GM21381 (cell line): ENCODE measurements around the gene SFI1.
"Not testable (repeated sequence)": the region's sequence is repeated elsewhere in the genome, so short reads cannot be mapped to it uniquely, and the experiment has no call there.

Experiments
- ATAC-seq: cut with Tn5 transposase; IDR thresholded peaks from one replicate; pipeline ENCODE4 v1.9.1; 2021; ENCODE audit warnings: mild to moderate bottlenecking, moderate library complexity; ENCODE audit not compliant: unreplicated experiment

Gene SFI1

DNA sequence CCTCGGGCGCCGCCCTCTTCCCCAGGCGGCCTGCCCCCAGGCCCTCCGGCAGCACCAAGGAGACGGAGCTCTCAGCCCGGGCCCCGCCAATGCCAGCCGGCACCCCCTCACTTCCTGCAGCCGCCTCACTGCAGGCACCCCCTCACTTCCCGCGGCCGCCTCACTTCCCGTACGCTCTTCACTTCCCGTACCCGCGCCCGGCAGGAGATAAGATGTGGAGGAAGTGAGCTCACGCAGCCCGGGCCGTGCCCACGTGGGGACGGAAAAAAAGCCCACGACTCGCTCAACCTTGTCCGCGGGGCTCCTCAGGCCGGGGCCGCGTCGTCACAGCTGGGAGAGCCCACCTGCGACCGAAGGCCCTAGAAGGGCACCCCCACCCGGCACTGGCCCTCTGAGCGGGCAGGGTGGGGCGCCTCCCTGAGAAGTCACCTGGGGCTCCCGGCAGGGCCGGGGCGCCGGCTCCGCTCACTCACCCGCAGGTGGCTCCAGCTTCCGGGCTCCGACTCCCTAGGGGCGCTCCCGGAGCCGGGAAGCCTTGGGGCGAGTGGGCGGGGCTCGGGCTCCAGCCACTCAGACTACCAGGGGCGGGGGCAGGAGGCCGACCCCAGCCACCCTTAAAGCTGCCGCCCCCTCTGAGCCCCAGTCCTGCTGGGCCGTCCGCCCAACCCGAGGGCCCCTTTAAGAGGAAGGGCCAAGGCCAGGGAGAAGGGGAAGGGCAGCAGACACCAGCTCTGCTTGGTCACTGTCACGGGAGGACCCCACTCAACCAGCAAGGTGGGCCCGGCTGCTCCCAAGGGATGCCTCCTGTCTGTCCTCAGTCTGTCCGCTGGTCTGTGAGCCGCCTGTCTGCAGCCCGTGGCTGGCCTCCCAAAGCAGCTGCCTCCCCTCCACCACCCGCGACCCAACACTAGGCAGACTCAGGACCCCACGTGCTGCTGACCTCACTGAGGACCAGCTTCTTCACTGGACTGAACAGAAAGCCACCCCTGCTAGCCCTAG, 134.3 kb downstream of the SFI1 start:
- peak; percentile 53 for ATAC-seq

DNA sequence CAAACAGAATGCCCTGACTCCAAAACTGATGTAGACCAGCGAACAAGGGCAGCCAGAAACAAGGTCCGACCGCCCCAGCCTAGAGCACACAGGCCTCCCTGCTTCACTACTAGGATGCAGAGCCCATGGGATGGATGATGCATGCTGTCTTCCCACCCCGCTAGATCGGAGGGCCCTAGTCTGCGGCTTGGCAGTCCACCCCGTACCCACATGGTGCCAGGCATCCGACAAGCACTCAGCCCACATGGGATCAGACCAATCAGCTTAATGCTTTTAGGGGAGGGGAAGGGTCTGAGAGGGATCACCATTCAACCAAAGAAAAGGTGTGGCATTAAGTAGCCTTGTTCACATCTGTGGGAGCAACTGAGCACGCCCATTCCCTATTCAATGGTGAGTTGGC, 135.1 kb downstream of the SFI1 start:
- ATAC-seq, result no peak

DNA sequence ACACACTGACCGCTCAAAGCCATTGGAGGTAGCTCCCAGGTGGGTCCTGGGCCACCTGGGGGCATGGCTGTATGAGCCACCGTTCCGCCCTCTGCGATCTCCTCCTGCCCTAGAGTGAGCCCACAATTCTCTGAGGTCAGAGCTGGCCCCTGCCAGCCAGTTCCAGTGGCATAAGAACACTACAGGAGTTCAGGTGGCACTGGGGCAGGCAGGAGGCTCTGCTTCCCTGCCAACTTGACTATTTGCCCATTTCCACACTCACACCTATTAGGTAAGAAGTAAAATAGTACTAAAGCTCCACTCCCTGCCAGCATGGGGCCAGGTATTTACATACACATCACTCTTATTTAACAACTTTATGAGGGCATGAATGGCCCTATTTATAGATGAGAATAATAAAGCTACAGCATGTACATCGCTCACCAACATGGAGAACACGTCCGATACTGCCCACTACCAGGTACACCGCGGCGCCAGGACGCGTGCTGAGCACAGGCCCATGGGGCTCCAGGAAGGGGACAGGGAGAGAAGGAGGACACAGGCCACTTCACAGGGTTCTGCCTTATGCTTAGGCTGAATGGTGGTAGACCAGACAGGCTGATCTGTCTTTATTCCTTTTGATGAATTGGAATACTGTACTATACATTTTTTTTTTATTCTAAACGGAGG, 139.4 kb downstream of the SFI1 start:
- ATAC-seq, result no peak

- peak; percentile 40 for ATAC-seq
These were observed 141.1 kb downstream of the SFI1 start for GRCh38 chr22:31637447-31637890.

- ATAC-seq, result peak; percentile 45
These were observed 141.7 kb downstream of the SFI1 start for GRCh38 chr22:31637891-31638618.

- no peak for ATAC-seq
These were observed 143.2 kb downstream of the SFI1 start for GRCh38 chr22:31639436-31640039.

GRCh38 chr22:31646186-31647019, 150.1 kb downstream of the SFI1 start:
- peak; percentile 52 for ATAC-seq

DNA sequence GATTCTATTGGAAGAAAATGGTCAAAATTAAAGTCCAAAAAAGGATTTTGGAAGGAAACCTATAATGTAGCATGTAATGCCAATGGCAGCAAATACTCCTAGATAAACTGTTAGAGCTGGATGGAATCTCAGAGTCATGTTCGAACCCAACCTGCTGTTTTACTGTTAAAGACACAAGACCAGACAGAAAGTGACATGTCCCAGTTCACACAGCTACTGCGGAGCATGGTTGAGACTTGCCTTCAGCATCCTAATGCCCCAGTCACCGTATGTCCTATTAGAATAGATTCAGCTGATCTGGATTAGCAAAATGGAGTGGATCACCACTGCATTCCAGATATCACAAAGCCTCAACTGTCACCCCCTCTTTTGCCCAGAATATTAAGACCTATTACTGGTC, 150.7 kb downstream of the SFI1 start:
- no peak for ATAC-seq

- ATAC-seq, result no peak
These were observed 151.4 kb downstream of the SFI1 start for GRCh38 chr22:31647523-31648320.

GRCh38 chr22:31650391-31650790, 154.1 kb downstream of the SFI1 start:
- no peak for ATAC-seq

GRCh38 chr22:31651664-31652063, 155.3 kb downstream of the SFI1 start:
- no peak for ATAC-seq

- no peak for ATAC-seq
These were observed 155.8 kb downstream of the SFI1 start for GRCh38 chr22:31652088-31652487.

DNA sequence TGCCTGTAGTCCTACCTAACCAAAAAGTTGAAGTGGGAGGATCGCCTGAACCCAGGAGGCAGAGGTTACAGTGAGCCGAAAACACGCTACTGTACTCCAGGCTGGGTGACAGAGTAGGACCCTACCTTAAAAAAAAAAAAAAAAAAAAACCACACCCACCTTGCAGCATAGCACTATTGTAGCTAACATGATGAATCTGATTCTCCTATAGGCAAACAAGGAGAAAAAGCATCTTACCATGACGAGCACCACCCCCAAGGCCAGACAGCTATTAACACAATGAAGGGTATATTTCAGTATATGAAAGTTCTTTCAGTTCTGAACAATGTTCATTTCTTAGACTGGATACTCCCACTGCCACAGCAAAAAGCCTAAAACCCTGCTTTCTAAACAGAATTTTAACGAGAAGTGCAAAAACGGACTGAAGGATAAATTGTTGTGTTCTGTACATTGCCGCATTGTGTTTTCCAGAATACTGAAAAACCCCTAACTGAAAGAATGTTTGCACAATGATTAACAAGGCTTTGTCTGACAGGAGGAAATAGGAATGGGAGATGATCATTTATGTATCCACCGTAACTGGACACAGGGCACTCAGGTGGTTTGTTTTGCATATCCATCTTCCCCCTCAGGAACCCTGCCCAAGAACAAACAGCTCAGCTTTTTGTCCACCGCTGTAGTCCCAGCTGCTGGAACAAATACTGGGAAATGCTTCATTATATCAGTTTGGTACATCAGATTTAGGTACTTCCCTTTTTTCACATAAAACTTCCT, 156.8 kb downstream of the SFI1 start:
- ATAC-seq, result no peak

DNA sequence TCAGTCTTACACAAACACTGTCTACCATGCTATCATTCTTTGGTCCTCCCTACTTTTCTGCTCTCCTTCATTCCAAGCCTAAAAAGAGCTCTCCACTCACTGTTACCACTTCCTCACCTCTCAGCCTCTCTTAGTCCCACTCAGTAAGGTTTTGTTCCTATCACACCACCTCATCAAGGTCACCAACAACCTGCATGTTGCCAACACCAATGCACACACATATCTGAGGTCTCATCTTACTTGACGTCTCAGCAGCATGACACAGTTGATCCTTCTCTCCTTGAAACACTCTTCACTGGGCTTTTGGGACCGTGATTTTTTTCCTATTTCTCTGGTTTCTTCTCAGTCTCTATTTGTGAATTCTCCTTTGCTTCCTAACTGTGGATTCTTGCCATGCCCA, 157.6 kb downstream of the SFI1 start:
- ATAC-seq, result no peak

DNA sequence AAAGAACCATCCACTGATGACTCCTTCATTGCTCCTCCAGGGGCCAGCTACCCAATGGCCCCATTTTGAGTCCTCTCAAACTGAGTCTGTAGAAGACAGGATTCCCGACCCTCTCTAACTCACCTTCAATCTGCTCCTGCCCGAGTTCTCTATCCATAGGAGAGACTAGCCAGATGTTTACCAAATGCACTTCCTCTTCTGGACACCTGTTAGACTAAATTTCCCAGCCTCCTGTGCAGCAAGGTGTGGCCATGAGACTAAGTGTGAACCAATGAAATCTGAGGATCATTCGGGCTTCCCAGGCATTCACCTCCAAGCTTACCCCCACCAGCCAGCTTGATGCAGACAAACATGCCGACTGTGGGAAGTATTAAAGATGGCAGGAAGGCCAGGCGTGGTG, 158.1 kb downstream of the SFI1 start:
- ATAC-seq, result no peak

DNA sequence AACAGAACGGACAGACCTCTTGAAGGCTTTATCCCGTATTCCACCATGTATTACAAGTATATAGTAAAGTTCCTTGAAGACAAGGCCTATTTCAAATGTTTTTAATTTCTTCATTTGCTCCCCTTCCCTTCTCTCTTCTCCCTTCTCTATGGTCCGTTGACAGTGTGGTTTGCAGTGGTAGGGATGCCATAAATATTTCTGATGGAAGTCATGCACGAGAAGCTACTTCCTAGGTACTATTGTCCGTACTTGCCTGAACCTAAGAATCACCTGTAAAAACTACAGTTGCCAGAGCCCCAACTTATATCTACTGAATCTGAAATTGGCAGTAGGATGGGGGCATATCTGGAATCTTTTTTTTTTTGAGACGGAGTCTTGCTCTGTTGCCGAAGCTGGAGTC, 162.9 kb downstream of the SFI1 start:
- ATAC-seq, result no peak

- ATAC-seq, result not testable (repeated sequence)
These were observed 164.6 kb downstream of the SFI1 start for GRCh38 chr22:31660860-31661341.
